Vagina (tissue), 2 donors: ENCODE measurements around the gene MSI2.

Experiments
- POLR2A ChIP-seq, 2 donors: fragments of 450-650 bp; IDR thresholded peaks; one replicate each; pipeline ENCODE4 v1.6.1; 2017; ENCODE audit warnings: antibody characterized with exemption in 2 of 2, mild to moderate bottlenecking in 2 of 2, moderate library complexity in 2 of 2
- POLR2AphosphoS5 ChIP-seq, 2 donors: sonication (generic); formaldehyde crosslinking; IDR thresholded peaks; one replicate each; pipeline ENCODE4 v1.9.0; 2017; ENCODE audit warnings: antibody characterized with exemption in 2 of 2, mild to moderate bottlenecking in 2 of 2, low read depth in 1 of 2; ENCODE audit not compliant: insufficient read depth in 1 of 2
- TF ChIP-seq, protein P1 (sequence below), 3 experiments: fragments of 450-650 bp in 2 of 3; fragments of 200-600 bp in 1 of 3; sonication (generic) in 1 of 3; IDR thresholded peaks; one replicate each; pipeline ENCODE4 v1.5.1; 2017 to 2019; ENCODE audit warnings: antibody characterized with exemption in 3 of 3, mild to moderate bottlenecking in 2 of 3, moderate library complexity in 2 of 3

GRCh38 chr17:57626520-57627210, 370.3 kb downstream of the MSI2 start:
- TF ChIP-seq, protein P1, sequence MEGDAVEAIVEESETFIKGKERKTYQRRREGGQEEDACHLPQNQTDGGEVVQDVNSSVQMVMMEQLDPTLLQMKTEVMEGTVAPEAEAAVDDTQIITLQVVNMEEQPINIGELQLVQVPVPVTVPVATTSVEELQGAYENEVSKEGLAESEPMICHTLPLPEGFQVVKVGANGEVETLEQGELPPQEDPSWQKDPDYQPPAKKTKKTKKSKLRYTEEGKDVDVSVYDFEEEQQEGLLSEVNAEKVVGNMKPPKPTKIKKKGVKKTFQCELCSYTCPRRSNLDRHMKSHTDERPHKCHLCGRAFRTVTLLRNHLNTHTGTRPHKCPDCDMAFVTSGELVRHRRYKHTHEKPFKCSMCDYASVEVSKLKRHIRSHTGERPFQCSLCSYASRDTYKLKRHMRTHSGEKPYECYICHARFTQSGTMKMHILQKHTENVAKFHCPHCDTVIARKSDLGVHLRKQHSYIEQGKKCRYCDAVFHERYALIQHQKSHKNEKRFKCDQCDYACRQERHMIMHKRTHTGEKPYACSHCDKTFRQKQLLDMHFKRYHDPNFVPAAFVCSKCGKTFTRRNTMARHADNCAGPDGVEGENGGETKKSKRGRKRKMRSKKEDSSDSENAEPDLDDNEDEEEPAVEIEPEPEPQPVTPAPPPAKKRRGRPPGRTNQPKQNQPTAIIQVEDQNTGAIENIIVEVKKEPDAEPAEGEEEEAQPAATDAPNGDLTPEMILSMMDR (IDR thresholded peaks at IDR 0.05) = no peak
- no peak for TF ChIP-seq POLR2AphosphoS5 (IDR thresholded peaks at IDR 0.05; ENCODE audit: insufficient read depth in 1 of 2, low read depth in 1 of 2)
- no peak for TF ChIP-seq POLR2A (IDR thresholded peaks at IDR 0.05)
